ENCODE results near the gene DPYD. TPM values are rescaled to one million over a fixed set of nuclear protein-coding genes. Genes with fewer than 3 reads are reported as not detected.

The DPYD gene
- total and polyA plus RNA-seq, 4 donors, result 3.7 to 25.5 (median 10.6) TPM

DNA sequence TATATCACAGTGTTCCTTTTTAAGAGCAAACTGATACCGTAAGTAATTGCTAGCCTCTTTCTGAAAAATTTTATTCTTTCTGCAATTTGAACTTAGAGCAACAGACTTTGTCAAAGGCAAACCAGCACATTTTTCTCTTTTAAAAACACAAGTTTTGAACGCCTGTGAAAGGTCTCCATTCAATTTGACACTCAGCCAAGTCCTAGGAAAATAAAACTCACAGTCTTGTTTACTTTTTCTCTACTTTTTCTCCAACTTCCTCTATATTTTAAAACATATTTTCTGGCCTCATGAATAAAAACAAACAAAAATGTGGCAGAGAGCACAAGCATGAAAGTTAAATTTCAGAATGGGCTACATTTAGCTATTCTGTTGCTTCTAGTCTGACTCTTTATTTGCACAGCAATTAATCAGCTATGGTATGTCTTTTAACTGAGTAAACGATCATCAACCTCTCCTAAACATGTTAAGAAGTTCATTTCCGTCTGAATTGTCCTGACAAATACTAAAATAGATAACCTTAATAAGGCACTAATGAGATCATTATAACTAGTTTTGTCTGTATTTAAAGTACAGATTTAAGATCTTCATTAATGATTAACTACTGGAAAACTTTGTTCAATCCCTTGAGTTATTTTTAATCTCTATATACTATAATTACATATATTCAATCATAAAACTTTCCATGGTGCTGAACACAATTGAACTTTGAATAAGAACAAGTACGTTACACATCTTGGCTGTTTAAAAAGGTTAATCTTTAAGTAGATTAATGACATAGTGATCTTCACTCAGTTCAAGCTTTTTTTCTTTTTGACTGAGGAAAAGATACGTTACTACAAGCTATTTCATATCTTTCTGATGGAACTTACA is 648.7 kb downstream of the DPYD start:
- no peak overlapping the region for H3K4me3 ChIP-seq (ENCODE audit: low read depth, low read length)
- no peaks in the 10 kb centered on the region for H3K27me3 ChIP-seq (ENCODE audit: control insufficient read depth, insufficient read depth, low read length)
- H3K9me3 ChIP-seq (ENCODE audit: control insufficient read depth, insufficient read depth, low read length), result no peaks in the 10 kb centered on the region
- WGBS (ENCODE audit: insufficient coverage), result 69% methylated on average over 2 of the region's 6 CpGs
- H3K4me1 ChIP-seq (ENCODE audit: control insufficient read depth, insufficient read depth, low read length), result no peaks in the 10 kb centered on the region
- H3K27ac ChIP-seq (ENCODE audit: low read depth, low read length), result no peak overlapping the region
- no peaks in the 10 kb centered on the region for H3K36me3 ChIP-seq (ENCODE audit: control insufficient read depth, insufficient read depth, low read length)
- DNase-seq (ENCODE audit: low read depth in 4 of 6, low spot score in 6 of 6), result peak in 1 of 6 donors; percentile 11

GRCh38 chr1:97270508-97271307 is 650.1 kb downstream of the DPYD start:
- no peaks in the 10 kb centered on the region for H3K36me3 ChIP-seq (ENCODE audit: control insufficient read depth, insufficient read depth, low read length)
- H3K4me3 ChIP-seq (ENCODE audit: low read depth, low read length), result no peak overlapping the region
- H3K9me3 ChIP-seq (ENCODE audit: control insufficient read depth, insufficient read depth, low read length), result peaks cover 3% of the 10 kb centered on the region
- no peak for DNase-seq (ENCODE audit: low read depth in 4 of 6, low spot score in 6 of 6)
- H3K27ac ChIP-seq (ENCODE audit: low read depth, low read length), result no peak overlapping the region
- 40% methylated on average over 2 of the region's 3 CpGs for WGBS (ENCODE audit: insufficient coverage)
- no peaks in the 10 kb centered on the region for H3K27me3 ChIP-seq (ENCODE audit: control insufficient read depth, insufficient read depth, low read length)
- no peaks in the 10 kb centered on the region for H3K4me1 ChIP-seq (ENCODE audit: control insufficient read depth, insufficient read depth, low read length)

- no peak overlapping the region for H3K4me3 ChIP-seq (ENCODE audit: low read depth, low read length)
- peaks cover 3% of the 10 kb centered on the region for H3K9me3 ChIP-seq (ENCODE audit: control insufficient read depth, insufficient read depth, low read length)
- H3K36me3 ChIP-seq (ENCODE audit: control insufficient read depth, insufficient read depth, low read length), result no peaks in the 10 kb centered on the region
- H3K27me3 ChIP-seq (ENCODE audit: control insufficient read depth, insufficient read depth, low read length), result no peaks in the 10 kb centered on the region
- H3K27ac ChIP-seq (ENCODE audit: low read depth, low read length), result no peak overlapping the region
- DNase-seq (ENCODE audit: low read depth in 4 of 6, low spot score in 6 of 6), result no peak
- H3K4me1 ChIP-seq (ENCODE audit: control insufficient read depth, insufficient read depth, low read length), result no peaks in the 10 kb centered on the region
These were observed 655.2 kb downstream of the DPYD start for GRCh38 chr1:97265630-97266029.

GRCh38 chr1:97262842-97263241 is 658.0 kb downstream of the DPYD start:
- Histone ChIP-seq H3K9me3 (ENCODE audit: control insufficient read depth, insufficient read depth, low read length) (peaks cover 3% of the 10 kb centered on the region), H3K36me3 (ENCODE audit: control insufficient read depth, insufficient read depth, low read length) (no peaks in the 10 kb centered on the region), H3K4me3 (ENCODE audit: low read depth, low read length) (no peak overlapping the region), H3K27ac (ENCODE audit: low read depth, low read length) (no peak overlapping the region), H3K4me1 (ENCODE audit: control insufficient read depth, insufficient read depth, low read length) (no peaks in the 10 kb centered on the region), H3K27me3 (ENCODE audit: control insufficient read depth, insufficient read depth, low read length) (no peaks in the 10 kb centered on the region)
- DNase-seq (ENCODE audit: low read depth in 4 of 6, low spot score in 6 of 6), result no peak
- no CpG with 5 or more reads among the region's 1 CpG for WGBS (ENCODE audit: insufficient coverage)

DNA sequence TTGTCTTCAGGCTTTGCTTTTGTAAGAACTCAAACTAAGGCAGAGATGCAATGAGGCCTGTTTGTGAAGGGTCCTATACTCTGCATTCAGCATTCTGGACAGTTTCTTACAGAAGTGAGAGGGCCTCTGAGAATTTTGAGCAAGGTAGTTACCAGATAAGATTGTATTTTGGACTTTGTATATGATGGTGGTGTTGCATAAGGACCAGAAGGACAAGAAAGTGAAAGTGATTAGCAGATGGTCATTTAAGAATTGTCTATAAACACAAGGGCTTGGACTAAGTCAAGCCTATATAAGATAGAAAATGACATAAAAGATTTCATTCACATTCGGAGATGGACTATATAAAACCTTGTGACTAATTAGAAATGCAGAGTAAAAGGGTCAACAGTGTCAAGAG is 662.2 kb downstream of the DPYD start:
- no peaks in the 10 kb centered on the region for H3K4me1 ChIP-seq (ENCODE audit: control insufficient read depth, insufficient read depth, low read length)
- H3K4me3 ChIP-seq (ENCODE audit: low read depth, low read length), result no peak overlapping the region
- no peak for DNase-seq (ENCODE audit: low read depth in 4 of 6, low spot score in 6 of 6)
- H3K9me3 ChIP-seq (ENCODE audit: control insufficient read depth, insufficient read depth, low read length), result no peaks in the 10 kb centered on the region
- 83% methylated on average over 1 of the region's 1 CpG for WGBS (ENCODE audit: insufficient coverage)
- no peak overlapping the region for H3K27ac ChIP-seq (ENCODE audit: low read depth, low read length)
- H3K27me3 ChIP-seq (ENCODE audit: control insufficient read depth, insufficient read depth, low read length), result no peaks in the 10 kb centered on the region
- H3K36me3 ChIP-seq (ENCODE audit: control insufficient read depth, insufficient read depth, low read length), result no peaks in the 10 kb centered on the region

DNA sequence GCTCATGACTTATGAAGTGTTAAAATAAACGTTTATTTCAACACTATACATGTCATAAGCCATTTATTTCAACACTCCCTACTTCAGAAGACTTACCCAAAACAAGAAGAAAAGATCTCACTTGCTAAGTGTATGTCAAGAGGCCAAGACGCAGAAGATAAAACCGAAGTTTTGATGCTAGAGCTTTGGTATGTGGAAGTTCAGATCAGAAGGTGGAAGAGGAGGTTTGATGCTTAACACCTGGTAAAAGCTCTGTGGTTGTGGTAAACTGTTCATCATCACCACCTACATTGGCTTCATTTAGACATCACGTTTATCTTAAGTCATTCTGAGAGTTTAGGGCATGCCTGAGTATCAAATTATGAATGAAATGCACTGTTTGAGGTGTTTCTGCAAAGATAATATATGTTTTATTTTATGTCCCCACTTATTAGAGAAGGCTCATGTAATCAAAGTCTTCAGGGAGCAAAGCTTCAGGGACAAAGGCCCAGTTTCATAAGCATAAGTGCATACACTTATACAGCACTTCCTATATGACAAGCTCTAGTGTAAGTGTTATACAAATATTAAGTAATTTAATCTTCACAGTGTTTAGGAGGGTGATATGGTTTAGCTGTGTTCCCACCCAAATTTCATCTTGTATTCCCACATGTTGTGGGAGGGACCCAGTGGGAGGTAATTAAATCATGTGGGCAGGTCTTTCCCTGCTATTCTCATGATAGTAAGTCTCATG is 665.9 kb downstream of the DPYD start:
- no CpG with 5 or more reads among the region's 4 CpGs for WGBS (ENCODE audit: insufficient coverage)
- no peaks in the 10 kb centered on the region for H3K9me3 ChIP-seq (ENCODE audit: control insufficient read depth, insufficient read depth, low read length)
- H3K4me1 ChIP-seq (ENCODE audit: control insufficient read depth, insufficient read depth, low read length), result no peaks in the 10 kb centered on the region
- no peak overlapping the region for H3K27ac ChIP-seq (ENCODE audit: low read depth, low read length)
- H3K4me3 ChIP-seq (ENCODE audit: low read depth, low read length), result no peak overlapping the region
- H3K27me3 ChIP-seq (ENCODE audit: control insufficient read depth, insufficient read depth, low read length), result no peaks in the 10 kb centered on the region
- no peak for DNase-seq (ENCODE audit: low read depth in 4 of 6, low spot score in 6 of 6)
- no peaks in the 10 kb centered on the region for H3K36me3 ChIP-seq (ENCODE audit: control insufficient read depth, insufficient read depth, low read length)

GRCh38 chr1:97252925-97253324 is 667.9 kb downstream of the DPYD start:
- H3K4me1 ChIP-seq (ENCODE audit: control insufficient read depth, insufficient read depth, low read length), result no peaks in the 10 kb centered on the region
- no peaks in the 10 kb centered on the region for H3K27me3 ChIP-seq (ENCODE audit: control insufficient read depth, insufficient read depth, low read length)
- no peak for DNase-seq (ENCODE audit: low read depth in 4 of 6, low spot score in 6 of 6)
- H3K9me3 ChIP-seq (ENCODE audit: control insufficient read depth, insufficient read depth, low read length), result no peaks in the 10 kb centered on the region
- H3K27ac ChIP-seq (ENCODE audit: low read depth, low read length), result no peak overlapping the region
- no CpG with 5 or more reads among the region's 3 CpGs for WGBS (ENCODE audit: insufficient coverage)
- no peaks in the 10 kb centered on the region for H3K36me3 ChIP-seq (ENCODE audit: control insufficient read depth, insufficient read depth, low read length)
- H3K4me3 ChIP-seq (ENCODE audit: low read depth, low read length), result no peak overlapping the region

DNA sequence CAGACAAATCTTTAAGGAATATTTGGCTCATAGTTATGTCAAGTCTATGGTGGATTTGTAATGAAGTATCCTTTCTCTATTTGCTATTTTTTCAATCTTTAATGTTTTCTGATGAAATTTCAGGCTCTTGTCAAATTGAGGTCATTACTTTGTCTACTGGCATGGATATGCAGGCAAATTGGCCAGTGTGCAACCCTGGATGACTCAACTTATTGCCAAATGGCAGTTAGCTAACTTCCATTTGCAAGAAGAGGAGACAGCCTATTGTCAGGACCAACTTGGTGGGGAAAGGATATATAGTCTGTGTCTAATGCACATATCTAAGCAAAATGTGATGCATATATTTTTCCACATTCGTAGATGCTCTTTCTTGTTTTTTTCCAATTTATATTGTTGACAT is 668.8 kb downstream of the DPYD start:
- Histone ChIP-seq H3K4me1 (ENCODE audit: control insufficient read depth, insufficient read depth, low read length) (no peaks in the 10 kb centered on the region), H3K4me3 (ENCODE audit: low read depth, low read length) (no peak overlapping the region), H3K36me3 (ENCODE audit: control insufficient read depth, insufficient read depth, low read length) (no peaks in the 10 kb centered on the region), H3K27ac (ENCODE audit: low read depth, low read length) (no peak overlapping the region), H3K27me3 (ENCODE audit: control insufficient read depth, insufficient read depth, low read length) (no peaks in the 10 kb centered on the region), H3K9me3 (ENCODE audit: control insufficient read depth, insufficient read depth, low read length) (no peaks in the 10 kb centered on the region)
- no CpG with 5 or more reads among the region's 1 CpG for WGBS (ENCODE audit: insufficient coverage)
- no peak for DNase-seq (ENCODE audit: low read depth in 4 of 6, low spot score in 6 of 6)

DNA sequence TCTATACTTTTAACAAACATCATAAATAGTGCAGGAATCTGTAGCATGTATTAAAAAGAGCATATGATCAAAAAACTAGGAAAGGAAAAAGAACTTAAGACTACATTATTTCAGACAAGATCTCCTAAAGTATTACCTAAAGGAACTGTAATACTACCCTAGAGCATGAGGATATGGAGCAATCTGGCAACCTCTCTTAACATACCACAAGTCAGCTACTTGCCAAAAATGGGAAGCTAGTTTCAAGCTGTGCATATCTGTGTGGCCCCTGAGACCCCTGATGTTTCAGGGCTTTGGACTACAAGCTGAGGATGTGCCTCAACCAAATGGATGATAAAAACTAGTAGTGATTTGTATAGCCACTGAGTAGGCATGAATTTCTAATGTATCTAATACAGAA is 673.6 kb downstream of the DPYD start:
- Histone ChIP-seq H3K36me3 (ENCODE audit: control insufficient read depth, insufficient read depth, low read length) (no peaks in the 10 kb centered on the region), H3K4me3 (ENCODE audit: low read depth, low read length) (no peak overlapping the region), H3K27ac (ENCODE audit: low read depth, low read length) (no peak overlapping the region), H3K9me3 (ENCODE audit: control insufficient read depth, insufficient read depth, low read length) (no peaks in the 10 kb centered on the region), H3K4me1 (ENCODE audit: control insufficient read depth, insufficient read depth, low read length) (no peaks in the 10 kb centered on the region), H3K27me3 (ENCODE audit: control insufficient read depth, insufficient read depth, low read length) (no peaks in the 10 kb centered on the region)
- no peak for DNase-seq (ENCODE audit: low read depth in 4 of 6, low spot score in 6 of 6)
